Endometrial microvascular endothelial cells (primary cell): Measurements from ENCODE around the gene PRM2. TPM values are rescaled to one million over a fixed set of nuclear protein-coding genes. Genes with fewer than 3 reads are reported as not detected.

Experiments used
- in situ Hi-C: cut with HindIII; loops from 2 replicates; pipeline ENCODE4 v1.10.0; 2017; ENCODE audit warnings: low sequenced_read_pairs, low pct_unique_long_range_greater_than_20kb; ENCODE audit errors: inconsistent ontology term
- total RNA-seq: library from RNA; depleted of rRNA; stranded (reverse); fragments of >200 nt; gene quantifications from one replicate; pipeline ENCODE4 v1.2.3, GENCODE V29; 2015; ENCODE audit errors: inconsistent ontology term

Gene PRM2
- total RNA-seq, 1 donor from 2014 or later, result not detected

DNA sequence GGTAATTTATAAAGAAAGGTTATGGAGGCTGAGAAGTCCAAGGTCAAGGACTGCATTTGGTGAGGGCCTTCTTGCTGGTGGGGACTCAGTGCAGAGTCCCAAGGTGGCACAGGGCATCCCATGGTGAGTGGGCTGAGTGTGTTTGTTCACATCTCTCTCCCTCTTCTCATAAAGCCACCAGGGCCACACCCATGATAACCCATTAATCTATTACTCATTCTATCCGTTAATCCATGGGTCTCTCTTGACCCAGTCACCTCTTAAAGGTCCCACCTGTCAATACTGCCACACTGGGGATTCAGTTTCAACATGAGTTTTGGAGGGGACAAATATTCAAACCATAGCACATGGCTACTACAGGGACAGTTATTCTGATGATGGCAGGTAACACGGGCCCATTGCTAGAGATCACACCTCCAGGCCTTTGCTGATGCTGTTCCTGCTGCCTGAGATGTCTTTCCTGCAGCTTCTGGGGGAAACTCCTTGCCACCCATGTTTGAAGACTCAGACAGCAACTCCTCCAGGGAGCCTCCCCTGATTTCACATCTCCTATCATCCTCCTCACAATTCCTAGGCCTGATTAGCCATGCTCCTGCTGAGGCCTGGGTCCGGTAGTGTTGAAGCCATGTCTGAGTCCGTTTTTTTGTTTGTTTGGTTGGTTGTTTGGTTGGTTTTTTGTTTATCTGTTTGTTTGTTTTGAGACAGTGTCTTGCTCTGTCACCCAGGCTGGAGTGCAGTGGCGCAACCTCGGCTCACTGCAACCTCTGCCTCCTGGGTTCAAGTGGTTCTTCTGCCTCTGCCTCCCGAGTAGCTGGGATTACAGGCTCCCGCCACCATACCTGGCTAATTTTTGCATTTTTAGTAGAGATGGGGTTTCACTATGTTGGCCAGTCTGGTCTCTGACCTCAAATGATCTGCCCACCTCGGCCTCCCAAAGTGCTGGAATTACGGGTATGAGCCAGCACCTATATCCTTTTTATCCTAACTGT lies 36.3 kb downstream of the PRM2 start:
- in situ Hi-C loops, result no loop called here

DNA sequence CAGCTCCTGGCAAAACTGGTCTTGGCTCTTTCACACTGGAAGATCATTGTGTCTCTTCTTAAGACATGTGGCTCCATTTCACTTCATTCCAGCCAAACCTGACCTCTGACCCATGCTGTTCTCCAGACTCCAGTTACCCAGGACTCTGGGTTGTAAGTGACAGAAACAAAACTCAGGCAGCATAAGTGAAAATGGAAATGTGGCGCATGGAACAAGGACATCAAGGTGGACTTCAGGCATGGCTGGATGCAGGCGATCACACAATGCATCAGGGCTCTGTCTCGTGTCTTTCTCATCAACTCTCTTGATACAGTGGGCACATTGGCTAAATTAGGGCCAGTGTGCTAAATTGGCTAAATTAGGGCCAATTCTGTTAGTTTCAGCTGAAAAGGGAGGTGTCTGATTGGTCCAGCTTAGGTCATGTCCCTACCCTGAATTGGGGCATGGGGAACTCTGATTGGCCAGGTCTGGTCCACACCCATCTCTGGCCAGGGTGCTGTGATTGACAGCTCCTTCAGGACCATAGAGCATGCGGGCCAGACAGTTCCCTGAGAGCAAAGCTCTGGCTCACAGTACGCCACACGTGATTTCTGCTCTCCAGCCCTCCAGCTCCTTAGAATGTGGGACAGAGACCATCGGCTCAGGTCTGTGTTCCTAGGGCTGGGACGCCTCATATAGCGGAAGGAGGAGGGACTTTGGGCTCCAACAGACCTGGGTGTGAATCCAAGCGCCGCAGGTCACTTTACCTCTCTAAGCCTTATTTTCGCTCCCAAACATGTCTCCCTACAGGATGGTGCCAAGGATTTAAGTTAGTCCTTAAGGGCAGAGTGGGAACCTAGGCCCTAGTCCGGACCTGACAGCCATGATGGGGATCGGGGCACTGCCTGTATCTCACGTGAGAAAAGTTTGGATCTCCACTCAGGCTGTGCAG lies 37.7 kb downstream of the PRM2 start:
- in situ Hi-C loops, result no loop called here

DNA sequence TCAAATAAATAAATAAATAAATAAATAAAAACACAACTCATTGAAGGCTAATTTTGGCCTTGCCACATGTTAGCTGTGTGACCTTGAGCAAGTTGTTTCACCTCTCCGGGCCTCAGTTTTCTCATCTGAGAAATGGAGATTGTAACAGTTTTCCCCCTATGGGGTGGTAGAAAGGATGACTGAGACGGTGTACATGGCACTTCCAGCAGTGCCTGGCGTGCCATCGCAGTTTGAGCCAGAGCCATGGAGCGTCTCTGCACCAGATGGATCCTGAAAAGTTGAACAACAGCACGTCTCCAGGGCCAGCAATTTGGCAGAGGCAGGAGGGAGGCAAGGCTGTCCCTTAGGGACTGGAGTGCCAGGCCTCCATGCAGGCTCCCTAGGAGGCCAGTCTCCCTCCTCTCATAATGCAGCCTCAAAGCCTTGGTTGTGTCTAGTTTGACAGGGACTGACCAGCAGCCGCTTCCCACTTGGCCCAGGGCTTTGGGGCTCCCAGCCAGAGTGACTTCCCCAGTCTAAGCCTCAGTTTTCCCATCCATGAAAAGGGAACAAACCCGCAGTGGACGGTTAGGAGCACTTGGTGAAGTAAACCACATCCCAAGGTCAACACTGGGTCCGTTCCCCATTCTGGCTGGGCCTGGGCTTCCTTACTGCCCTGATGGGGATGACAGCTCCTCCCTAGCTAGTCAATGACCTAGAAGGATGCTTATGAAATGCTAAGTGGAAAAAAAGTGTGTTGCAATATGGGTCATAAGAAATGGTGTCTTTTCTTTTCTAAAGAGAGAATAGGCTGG lies 39.6 kb downstream of the PRM2 start:
- in situ Hi-C loops, result no loop called here

DNA sequence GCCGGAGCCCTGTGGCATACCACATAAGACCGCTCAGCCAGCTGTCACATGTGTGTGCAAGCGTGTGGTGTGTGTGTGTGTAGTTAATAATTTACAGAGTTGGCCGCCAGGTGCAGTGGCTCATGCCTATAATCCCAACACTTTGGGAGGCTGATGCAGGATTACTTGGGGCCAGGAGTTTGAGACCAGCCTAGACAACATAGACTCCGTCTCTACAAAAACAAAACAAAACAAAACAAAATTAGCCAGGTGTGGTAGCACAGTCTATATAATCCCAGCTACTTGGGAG lies 40.6 kb downstream of the PRM2 start:
- in situ Hi-C loops, result no loop called here

DNA sequence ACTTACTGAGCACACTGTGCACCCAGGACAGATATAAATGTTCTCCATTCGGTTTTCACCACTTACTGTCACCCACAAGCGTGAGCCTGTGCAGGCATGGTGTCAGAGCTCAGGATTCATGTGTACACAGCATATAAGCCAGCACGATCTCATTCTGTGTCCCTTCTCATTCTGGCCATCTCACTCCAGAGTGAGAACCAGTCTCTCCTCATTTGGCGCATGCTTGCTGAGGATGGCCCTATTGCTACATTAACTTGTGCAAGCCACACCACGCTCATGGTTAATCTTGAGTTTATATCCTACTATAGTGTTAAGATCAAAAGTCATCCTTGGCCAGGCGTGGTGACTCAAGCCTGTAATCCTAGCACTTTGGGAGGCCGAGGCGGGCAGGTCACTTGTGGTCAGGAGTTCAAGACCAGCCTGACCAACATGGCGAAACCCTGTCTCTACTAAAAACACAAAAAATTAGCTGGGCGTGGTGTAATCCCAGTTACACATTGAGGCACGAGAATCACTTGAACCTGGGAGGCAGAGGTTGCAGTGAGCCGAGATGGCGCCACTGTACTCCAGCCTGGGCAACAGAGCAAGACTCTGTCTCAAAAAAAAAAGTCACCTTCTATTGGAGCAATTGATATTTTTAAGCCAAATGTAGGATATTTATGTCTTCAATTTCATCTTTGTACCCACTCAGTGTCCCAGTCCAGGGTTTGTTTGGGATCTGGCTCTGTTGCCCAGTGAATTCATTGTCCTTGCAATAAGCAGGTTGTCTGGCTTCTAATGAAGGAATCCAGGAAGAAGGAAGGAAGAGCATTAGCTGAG lies 41.2 kb downstream of the PRM2 start:
- in situ Hi-C loops, result no loop called here

DNA sequence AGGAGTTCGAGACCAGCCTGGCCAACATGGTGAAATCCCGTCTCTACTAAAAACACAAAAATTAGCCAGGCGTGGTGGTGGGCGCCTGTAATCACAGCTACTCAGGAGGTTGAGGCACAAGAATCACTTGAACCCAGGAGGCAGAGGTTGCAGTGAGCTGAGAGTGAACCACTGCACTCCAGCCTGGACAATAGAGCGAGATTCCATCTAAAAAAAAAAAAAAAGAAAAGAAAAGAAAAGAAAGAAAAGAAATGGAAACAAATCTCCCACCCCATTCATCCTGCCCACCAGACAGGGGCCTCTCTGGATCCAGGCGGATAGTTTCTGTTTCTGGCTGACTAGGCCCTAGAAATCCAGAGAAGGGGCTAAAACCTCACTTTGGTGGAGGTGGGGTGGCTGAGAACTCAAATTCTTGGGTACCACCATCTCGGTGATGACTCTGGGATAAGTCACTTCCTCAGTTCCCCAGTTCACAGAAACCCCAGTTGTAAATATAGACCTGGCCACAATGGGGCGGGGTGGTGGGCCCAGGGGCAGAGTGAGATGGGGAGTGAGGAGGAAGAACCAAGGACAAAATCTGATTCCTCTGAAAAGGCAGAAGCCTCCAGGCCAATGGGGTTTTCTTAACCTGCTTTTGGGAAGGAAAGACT lies 42.4 kb downstream of the PRM2 start:
- in situ Hi-C loops, result no loop called here

DNA sequence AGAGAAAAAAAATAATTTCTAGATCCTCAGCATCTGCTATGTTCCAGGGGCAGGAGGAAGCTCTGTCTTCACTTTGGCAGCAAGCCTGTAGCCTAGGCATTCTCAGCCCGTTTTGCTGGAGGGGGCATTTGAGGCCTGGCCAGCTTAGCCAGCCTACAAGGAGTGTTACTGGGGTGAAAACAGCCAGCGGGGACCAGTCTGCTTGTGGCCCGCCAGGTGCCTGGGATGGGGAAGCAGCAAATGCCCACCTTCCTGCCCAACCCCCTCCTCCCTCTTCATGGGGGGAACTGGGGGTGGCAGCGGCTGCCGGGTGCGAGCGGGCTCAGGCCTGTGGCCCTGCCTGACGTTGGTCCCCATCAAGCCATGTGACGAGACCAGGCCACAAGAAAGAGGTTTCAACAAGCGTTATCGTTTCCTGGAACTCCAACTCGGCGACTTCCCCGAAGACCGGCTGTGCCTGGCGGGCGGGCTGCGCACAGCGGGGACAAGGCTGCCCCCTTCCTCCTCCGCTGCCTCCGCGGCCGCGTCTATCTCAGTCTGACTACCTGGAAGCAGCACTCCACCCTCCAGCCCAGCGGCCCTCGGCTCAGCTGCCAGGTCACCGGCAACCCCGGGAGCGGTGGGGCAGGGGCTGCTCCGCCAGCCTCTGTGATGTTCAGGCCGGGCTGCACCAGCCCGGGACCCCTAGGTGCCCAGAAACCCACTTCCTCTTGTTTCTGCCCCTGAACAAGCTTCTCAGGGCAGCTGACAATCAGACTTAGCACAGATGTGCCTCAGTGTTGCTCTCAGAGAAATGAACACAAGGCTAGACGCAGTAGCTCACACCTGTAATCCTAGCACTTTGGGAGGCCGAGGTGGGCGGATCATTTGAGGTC lies 43.2 kb downstream of the PRM2 start:
- in situ Hi-C loops, result no loop called here

DNA sequence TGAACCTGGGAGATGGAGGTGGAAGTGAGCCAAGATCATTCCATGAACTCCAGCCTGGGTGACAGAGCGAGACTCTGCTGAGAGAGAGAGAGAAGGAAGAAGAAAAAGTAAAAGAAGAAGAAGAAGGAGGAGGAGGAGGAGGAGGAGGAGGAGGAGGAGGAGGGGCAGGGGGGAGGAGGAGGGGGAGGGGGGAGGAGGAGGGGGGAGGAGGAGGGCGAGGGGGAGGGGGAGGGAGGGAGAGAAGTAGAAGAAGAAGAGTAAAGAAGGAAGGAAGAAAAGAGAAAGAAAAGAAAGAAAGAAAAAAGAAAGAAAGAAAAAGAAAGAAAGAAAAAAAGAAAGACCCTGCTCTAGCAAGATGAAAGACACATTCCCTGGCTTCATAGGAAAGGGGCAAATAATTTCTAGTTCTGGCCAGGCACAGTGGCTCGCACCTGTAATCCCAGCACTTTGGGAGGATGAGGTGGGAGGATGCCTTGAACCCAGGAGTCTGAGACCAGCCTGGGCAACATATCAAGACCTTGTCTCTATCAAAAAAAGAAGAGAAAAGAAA lies 43.9 kb downstream of the PRM2 start:
- in situ Hi-C loops, result no loop called here

DNA sequence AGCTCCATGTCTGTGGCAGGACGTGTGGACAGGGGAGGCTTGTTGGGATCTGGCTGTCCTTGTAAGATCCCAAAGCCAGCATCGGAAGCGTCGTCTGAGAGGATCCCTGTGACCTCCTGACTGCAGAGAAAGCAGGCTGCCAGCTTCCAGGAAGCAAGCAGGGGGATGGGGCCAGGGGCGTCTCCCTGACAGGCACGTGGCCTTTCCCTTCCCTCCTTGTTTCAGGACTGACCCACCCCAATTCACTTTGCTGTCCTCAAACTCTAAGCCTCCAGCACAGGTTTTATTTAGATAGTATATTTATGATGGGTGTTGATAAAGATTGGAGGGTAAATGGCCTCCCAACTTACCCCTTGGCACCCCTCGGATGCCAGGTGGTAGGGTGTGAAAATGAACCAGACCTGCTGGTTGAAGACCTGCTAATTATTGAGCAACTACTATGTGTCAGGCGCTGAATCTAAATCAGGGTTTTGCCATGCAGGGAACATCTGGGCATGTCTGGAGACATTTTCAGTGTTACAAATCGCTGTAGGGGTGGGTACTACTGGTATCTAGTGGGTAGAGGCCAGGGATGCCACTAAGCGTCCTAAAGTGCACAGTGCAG lies 44.8 kb downstream of the PRM2 start:
- in situ Hi-C loops, result no loop called here

DNA sequence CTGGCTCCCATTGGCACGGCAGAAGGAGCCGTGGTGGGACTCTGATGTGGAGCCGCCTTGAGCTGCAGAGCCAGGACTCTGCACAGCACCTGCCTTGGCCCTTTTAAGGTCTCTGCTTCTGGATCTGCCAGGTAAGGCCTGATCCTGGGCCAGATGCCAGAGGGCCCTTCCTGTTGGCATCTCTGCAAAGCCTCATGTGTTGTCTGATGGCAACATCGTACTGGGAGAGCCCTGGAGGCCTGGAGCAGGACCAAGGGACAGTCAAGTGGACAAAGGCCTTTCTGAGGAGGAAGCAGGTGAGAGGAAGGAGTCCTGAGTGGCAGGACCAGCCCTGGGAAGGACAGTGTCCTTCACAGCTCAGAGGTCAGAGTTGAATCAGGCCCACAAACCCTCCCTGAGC lies 46.4 kb downstream of the PRM2 start:
- in situ Hi-C loops, result no loop called here

DNA sequence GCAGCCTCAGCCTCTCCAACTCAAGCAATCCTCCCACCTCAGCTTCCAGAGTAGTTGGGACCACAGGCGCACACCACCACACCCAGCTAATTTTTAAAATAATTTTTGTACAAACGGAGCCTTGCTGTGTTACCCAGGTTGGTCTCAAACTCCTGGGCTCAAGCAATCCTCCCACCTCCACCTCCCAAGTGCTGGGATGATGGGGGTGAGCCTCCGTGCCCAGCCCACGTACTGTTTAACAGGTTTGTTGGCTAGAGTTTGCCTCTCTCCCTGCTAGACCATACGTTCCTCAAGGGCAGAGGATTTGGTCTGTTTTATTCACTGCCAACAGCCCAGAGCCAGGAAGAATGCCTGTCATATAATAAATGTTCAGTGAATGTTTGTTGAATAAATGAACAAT lies 46.8 kb downstream of the PRM2 start:
- in situ Hi-C loops, result no loop called here

DNA sequence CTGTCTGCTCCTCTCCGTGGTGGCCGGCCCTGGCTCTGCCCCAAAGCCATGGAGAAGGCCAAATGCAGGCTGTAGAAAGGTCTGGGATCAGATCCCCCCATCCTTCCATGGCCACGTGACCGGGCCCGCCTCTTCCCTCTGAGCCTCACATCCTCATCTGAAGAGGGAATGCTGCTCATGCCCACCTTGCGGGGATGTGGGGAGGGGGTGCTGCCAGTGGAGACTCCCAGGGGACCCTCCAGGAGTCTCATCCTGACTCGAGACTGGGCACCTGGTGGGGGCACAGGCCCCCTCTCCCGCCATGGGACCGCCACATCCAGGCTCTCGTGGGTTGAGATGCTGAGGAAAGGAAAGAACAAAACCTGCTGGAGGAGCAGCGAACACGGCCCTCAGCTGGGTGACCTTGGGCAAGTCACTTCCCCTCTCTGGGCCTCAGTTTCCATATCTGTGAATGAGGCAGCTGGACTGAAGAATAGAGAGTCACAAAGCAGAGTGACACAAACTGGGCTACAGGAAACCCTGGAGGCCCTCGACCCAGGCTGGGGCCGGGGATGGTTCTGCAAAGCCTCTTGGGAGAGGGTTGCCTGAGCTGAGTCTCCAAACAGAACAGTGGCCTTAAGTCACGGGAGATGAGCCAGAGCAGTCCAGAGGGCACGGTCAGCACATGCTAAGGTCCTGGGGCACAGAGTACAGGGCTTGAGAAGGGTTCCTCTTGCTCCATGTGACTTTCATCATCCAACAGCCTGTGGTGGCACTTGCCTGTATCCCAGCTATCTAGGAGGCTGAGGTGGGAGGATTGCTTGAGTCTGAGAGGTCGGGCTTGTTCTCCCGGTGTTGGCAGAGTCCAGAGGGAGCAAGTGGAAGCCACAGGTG lies 50.4 kb downstream of the PRM2 start:
- in situ Hi-C loops, result no loop called here
